ENCODE measurements around the gene OXGR1. TPM values are rescaled to one million over a fixed set of nuclear protein-coding genes. Genes with fewer than 3 reads are reported as not detected.
A peak's percentile ranks its signal among the peaks of the same experiment; 100 is the strongest.

OXGR1 gene
- total RNA-seq, 1 experiment from 2014 or later: not detected

- DNase-seq (ENCODE audit: low read depth, low spot score) (no peak), ATAC-seq (no peak)
- POLR2A ChIA-PET: no interaction called here
- no peaks in the 10 kb centered on the region for H3K27me3 ChIP-seq (ENCODE audit: control insufficient read depth, insufficient read depth, low read length)
- in situ Hi-C loops (cut with HindIII; ENCODE audit: low pct_unique_long_range_greater_than_20kb, low sequenced_read_pairs) (no loop called here), intact Hi-C loops (cut with micrococcal nuclease; ENCODE audit: unreplicated experiment) (no loop called here)
- H3K9me3 ChIP-seq (ENCODE audit: control insufficient read depth, insufficient read depth, low read depth, low read length): no peaks in the 10 kb centered on the region
- TF ChIP-seq CTCF (IDR thresholded peaks at IDR 0.05) (peak; percentile 24; the same call in 1 of the 2 replicates), POLR2AphosphoS5 (IDR thresholded peaks at IDR 0.05; ENCODE audit: low read depth, low read length) (no peak)
- no peak overlapping the region for H3K4me3 ChIP-seq (ENCODE audit: low read depth in 2 of 2, low read length in 2 of 2)
- H3K36me3 ChIP-seq (ENCODE audit: control insufficient read depth, insufficient read depth, low read length): no peaks in the 10 kb centered on the region
- CTCF ChIA-PET: interaction anchor here (0.7 kb wide), 1 partner anchor 94 kb away, joined by 3 read pairs; no protein-coding TSS in a partner anchor
- H3K27ac ChIP-seq (ENCODE audit: low read length): no peak overlapping the region
- no peaks in the 10 kb centered on the region for H3K4me1 ChIP-seq (ENCODE audit: control insufficient read depth, insufficient read depth, low read length)
- no TSS peak for BruUV-seq (replicated peaks)
Measured at GRCh38 chr13:96963786-96964475, 30.3 kb downstream of the OXGR1 start.

- no peaks in the 10 kb centered on the region for H3K36me3 ChIP-seq (ENCODE audit: control insufficient read depth, insufficient read depth, low read length)
- TF ChIP-seq REST (IDR thresholded peaks at IDR 0.05; ENCODE audit: insufficient read depth in 1 of 2, low read depth in 2 of 2, low read length in 1 of 2) (no peak), TCF7L2 (IDR thresholded peaks at IDR 0.05; ENCODE audit: low read depth, low read length) (no peak), CTCF (IDR thresholded peaks at IDR 0.05) (no peak), SIN3A (IDR thresholded peaks at IDR 0.05; ENCODE audit: borderline replicate concordance, insufficient read depth, low read depth, low read length) (no peak), POLR2AphosphoS5 (IDR thresholded peaks at IDR 0.05; ENCODE audit: low read depth, low read length) (no peak)
- ChIA-PET POLR2A (no interaction called here), CTCF (no interaction called here)
- BruUV-seq (replicated peaks): no TSS peak
- H3K4me1 ChIP-seq (ENCODE audit: control insufficient read depth, insufficient read depth, low read length): no peaks in the 10 kb centered on the region
- DNase-seq (ENCODE audit: low read depth, low spot score): no peak
- H3K4me3 ChIP-seq (ENCODE audit: low read depth in 2 of 2, low read length in 2 of 2): no peak overlapping the region
- intact Hi-C loops (cut with micrococcal nuclease; ENCODE audit: unreplicated experiment) (no loop called here), in situ Hi-C loops (cut with HindIII; ENCODE audit: low pct_unique_long_range_greater_than_20kb, low sequenced_read_pairs) (no loop called here)
- no peak for ATAC-seq
- no peak overlapping the region for H3K27ac ChIP-seq (ENCODE audit: low read length)
- no peaks in the 10 kb centered on the region for H3K9me3 ChIP-seq (ENCODE audit: control insufficient read depth, insufficient read depth, low read depth, low read length)
- H3K27me3 ChIP-seq (ENCODE audit: control insufficient read depth, insufficient read depth, low read length): no peaks in the 10 kb centered on the region
Measured at GRCh38 chr13:96960379-96960778, 33.9 kb downstream of the OXGR1 start.

Data from Panc1 (cell line).